ENCODE data around the gene PGM2.

Gene PGM2

DNA sequence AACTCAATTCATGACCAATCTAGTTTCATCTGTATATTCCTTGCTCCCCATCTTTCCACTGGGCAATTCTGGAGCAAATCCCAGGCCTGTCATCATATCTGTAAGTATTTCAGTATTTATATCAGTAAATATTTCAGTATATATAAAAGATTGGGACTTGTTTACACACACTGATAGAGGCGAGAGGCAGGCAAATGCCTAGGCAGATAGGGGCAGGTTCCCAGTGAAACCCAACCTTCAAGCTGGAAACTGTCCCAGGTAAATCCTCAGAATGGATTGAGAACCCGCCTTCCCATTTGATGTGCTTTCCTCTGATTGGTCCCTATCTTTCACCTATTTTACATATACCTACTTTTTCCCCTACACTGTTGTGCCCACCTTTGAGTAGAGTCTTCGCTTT lies 40.6 kb downstream of the PGM2 start:
- TF ChIP-seq, protein P1, sequence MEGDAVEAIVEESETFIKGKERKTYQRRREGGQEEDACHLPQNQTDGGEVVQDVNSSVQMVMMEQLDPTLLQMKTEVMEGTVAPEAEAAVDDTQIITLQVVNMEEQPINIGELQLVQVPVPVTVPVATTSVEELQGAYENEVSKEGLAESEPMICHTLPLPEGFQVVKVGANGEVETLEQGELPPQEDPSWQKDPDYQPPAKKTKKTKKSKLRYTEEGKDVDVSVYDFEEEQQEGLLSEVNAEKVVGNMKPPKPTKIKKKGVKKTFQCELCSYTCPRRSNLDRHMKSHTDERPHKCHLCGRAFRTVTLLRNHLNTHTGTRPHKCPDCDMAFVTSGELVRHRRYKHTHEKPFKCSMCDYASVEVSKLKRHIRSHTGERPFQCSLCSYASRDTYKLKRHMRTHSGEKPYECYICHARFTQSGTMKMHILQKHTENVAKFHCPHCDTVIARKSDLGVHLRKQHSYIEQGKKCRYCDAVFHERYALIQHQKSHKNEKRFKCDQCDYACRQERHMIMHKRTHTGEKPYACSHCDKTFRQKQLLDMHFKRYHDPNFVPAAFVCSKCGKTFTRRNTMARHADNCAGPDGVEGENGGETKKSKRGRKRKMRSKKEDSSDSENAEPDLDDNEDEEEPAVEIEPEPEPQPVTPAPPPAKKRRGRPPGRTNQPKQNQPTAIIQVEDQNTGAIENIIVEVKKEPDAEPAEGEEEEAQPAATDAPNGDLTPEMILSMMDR (IDR thresholded peaks at IDR 0.05), result no peak

DNA sequence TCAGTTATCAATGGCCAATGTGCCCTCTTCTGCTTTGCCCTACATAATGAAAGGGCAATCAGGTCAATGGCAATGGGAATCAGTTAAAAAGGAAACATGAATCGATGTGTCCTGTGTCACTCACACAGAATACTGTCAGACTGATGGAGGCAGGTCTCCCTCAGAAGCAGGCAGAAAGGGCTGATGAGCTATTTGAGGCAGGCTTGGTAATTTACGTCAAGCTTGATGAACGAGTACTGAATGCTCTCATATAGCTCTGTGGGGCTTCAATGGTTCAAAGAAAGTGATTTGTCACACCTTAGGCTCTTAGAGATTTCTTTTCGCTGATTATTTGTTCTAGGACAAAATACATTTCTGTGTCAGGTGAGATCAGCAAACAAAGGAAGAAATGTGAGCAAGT lies 41.8 kb downstream of the PGM2 start:
- TF ChIP-seq, protein P1 (IDR thresholded peaks at IDR 0.05), result no peak

DNA sequence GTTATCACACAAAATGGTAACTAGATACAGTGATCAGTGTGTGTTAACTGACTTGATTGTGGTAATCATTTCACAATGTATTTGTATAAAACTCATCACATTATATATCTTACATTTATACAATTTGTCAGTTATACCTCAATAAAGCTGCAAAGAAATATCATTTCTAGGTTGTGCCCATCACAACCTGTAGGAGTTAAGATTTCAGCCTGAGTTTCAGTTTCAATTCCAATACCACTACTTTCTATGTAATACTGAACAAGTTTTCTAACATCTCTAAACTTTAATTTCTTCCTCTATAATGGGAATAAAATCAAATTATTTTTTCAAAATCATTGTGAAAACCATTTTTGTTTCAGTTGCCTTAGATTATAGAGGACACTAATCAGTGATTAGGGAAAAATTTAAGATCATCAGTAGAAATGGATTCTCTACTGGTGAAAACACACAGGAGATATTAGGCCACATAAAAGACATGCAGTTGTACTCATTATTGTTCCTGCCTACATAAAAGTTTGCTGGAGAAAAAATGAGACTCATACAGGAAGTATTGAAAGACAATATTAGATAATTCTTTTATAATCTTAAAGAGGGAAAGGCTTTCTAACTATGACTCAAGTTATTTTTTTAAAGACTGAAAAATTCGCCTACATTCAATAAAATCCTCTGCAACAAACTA lies 46.0 kb downstream of the PGM2 start:
- TF ChIP-seq, protein P1 (IDR thresholded peaks at IDR 0.05), result no peak

DNA sequence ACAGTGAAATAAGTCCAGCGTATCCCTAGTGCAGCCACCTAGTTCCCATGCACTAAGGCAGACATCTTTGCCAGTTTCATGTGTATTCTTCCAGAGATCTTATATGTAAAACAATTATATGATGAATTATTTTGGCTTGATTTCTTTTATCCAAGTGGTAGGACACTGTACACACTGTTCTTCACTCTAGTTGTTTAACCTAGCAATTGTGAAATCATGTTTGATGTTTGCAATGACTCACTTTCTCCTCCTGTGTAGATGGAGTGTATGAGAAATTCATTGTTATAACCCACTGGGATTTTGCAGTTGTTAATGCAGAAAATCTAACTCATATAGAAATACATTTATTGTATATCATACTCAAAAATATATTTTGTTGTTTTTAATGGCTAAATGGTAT lies 46.9 kb downstream of the PGM2 start:
- TF ChIP-seq, protein P1 (IDR thresholded peaks at IDR 0.05), result no peak

DNA sequence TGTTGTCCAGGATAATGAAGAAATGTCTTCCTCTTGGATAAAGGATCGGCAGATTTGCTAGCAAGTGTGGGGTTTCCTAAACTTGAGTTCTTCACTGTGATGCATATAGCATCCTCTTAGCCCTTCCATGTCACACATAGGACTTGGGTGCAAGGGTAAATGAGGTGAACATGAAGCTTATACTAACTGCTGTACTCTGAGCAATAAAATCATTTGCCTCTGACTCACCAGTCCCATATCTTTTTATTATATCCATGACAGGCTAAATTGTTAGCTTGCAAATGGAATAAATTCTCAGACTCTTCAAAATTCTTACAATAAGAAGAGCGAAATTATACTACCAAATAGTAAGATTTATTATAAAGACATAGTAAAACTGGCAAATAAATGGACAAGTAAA lies 49.7 kb downstream of the PGM2 start:
- TF ChIP-seq, protein P1 (IDR thresholded peaks at IDR 0.05), result no peak

DNA sequence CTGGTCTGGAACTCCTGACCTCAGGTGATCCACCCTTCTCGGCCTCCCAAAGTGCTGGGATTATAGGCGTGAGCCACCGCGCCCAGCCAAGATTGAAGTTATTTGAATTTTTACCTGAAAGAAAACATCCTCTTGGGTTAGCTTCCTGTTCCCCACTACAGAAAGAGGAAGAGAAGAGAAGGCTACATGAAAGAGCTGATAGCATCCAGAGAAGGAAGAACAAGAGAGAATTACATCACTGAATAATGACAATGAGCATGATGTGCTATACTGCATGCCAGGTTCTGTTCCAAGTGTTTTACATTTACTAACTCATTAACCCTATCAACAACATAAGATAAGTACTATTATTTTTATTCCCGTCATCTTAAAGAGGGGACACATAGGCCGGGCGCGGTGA lies 52.9 kb downstream of the PGM2 start:
- TF ChIP-seq, protein P1 (IDR thresholded peaks at IDR 0.05), result no peak

DNA sequence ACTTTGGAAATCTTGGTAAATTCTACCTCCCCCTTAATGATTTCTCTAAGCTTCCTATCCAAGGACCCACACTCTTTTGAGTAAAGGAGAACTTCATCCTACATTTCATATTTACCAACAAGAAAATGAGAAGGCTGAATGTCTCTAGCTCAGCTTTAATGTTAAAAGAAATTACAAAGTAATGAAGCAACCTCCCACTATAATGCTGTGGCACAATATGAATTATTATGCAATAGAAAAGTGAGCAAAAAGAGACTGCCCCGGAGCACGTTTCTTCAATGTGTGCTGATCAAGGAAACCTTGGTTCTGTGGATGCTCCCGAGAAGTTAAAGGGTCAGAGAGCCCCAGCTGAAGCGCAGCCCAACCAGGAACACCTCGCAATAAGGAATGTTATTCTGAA lies 55.3 kb downstream of the PGM2 start:
- TF ChIP-seq, protein P1 (IDR thresholded peaks at IDR 0.05), result no peak

Measured in LNCAP (cell line).